NT2/D1 (cell line): ENCODE results near the gene MGAT4B.

Experiments used
- SUZ12 ChIP-seq: IDR thresholded peaks from 2 replicates; pipeline ENCODE4 v1.6.1; 2011; ENCODE audit not compliant: insufficient read length, insufficient read depth; ENCODE audit errors: extremely low read depth
- YY1 ChIP-seq: IDR thresholded peaks from 2 replicates; pipeline ENCODE4 v1.6.1; 2011; ENCODE audit not compliant: insufficient read length, insufficient read depth
- ZNF274 ChIP-seq: IDR thresholded peaks from 2 replicates; pipeline ENCODE4 v1.6.1; 2011; ENCODE audit warnings: mild to moderate bottlenecking, low read depth, low read length

DNA sequence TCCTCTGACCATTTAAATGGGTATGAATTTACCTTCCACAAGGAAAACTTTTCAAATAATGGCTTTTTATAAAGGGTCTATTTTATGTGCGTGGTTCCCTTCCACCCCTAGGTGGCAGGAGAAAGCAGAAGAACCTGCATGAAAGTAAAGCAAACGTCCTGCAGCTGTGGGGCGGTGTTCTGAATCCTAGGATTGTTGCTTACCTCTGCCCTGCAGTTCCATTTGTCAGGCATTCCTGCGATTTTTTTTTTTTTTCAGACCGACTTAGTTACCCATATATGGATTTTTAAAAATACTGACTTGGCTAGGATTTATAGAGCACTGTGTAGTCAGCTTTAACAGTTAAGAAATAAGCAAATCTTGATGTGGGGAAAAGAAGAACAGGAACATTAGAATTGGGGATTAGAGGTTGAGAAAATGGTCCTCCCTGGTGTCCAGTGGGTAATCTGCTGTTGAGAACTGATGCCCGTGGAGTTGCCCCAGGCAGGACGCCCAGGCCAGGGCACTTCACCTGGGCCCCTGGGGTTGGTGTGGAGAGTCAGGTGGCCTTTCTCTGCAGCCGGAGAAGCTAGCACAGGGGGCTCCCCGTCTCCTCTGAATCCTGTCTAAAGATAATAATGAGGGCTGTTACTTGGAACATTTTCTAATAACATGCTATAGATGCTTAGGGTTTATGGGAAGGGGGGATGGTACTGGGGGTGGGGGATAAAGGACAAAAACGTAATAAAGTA is 43.3 kb downstream of the MGAT4B start:
- no peak for TF ChIP-seq YY1
- no peak for TF ChIP-seq SUZ12
- no peak for TF ChIP-seq ZNF274
